Upper lobe of left lung (tissue), 4 donors: ENCODE data around the gene SETDB1.

ENCODE experiments used
- EP300 ChIP-seq, 4 donors: sonication (generic); formaldehyde crosslinking; IDR thresholded peaks; one replicate each; pipeline ENCODE4 v1.5.1; 2017; ENCODE audit warnings: antibody characterized with exemption in 4 of 4, control low read depth in 2 of 4
- POLR2A ChIP-seq, 4 donors: fragments of 450-650 bp; IDR thresholded peaks; one replicate each; pipeline ENCODE4 v1.5.1; 2016 to 2017; ENCODE audit warnings: antibody characterized with exemption in 4 of 4, mild to moderate bottlenecking in 2 of 4
- POLR2AphosphoS5 ChIP-seq, 2 donors: sonication (generic); formaldehyde crosslinking; IDR thresholded peaks; one replicate each; pipeline ENCODE4 v1.5.1; 2017; ENCODE audit warnings: antibody characterized with exemption in 2 of 2
- TF ChIP-seq, protein P1 (sequence below), 6 experiments: fragments of 450-650 bp in 4 of 6; fragments of 200-600 bp in 2 of 6; sonication (generic) in 2 of 6; IDR thresholded peaks; one replicate each; pipeline ENCODE4 v1.5.1; 2016 to 2019; ENCODE audit warnings: antibody characterized with exemption in 6 of 6

DNA sequence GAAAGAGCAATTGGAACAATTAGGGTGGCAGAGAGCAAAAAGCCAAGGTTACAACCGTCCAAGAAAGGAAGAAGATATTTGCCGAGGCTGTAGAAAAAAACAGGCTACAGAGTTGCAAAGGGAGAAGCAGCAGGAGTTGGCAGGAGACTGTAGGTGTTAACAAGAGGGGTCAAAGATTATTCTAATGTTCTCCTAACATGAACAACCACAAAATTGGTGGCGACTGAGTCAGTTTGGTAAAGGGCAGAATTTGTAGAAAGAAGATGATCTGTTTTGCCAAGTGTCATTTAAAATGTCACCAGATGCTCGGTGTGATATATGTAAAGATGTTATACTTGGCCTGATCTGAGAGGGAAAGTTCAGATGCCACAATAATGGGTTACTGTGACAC, 81.7 kb downstream of the SETDB1 start:
- TF ChIP-seq, protein P1, sequence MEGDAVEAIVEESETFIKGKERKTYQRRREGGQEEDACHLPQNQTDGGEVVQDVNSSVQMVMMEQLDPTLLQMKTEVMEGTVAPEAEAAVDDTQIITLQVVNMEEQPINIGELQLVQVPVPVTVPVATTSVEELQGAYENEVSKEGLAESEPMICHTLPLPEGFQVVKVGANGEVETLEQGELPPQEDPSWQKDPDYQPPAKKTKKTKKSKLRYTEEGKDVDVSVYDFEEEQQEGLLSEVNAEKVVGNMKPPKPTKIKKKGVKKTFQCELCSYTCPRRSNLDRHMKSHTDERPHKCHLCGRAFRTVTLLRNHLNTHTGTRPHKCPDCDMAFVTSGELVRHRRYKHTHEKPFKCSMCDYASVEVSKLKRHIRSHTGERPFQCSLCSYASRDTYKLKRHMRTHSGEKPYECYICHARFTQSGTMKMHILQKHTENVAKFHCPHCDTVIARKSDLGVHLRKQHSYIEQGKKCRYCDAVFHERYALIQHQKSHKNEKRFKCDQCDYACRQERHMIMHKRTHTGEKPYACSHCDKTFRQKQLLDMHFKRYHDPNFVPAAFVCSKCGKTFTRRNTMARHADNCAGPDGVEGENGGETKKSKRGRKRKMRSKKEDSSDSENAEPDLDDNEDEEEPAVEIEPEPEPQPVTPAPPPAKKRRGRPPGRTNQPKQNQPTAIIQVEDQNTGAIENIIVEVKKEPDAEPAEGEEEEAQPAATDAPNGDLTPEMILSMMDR (IDR thresholded peaks at IDR 0.05) = no peak
- TF ChIP-seq POLR2AphosphoS5 (IDR thresholded peaks at IDR 0.05) (no peak), POLR2A (IDR thresholded peaks at IDR 0.05) (no peak), EP300 (IDR thresholded peaks at IDR 0.05) (no peak)
